H1 (cell line): ENCODE results near the gene LRRC3C. TPM values are rescaled to one million over a fixed set of nuclear protein-coding genes. Genes with fewer than 3 reads are reported as not detected.

Experiments
- polyA plus RNA-seq, 7 experiments: library from polyadenylated mRNA; depleted of rRNA in 3 of 7; stranded (reverse) in 5 of 7; unstranded in 2 of 7; fragments of >200 nt in 5 of 7; fragments of 200-250 nt in 2 of 7; gene quantifications; 1 replicate in 5 of 7; 2 replicates in 1 of 7; 4 replicates in 1 of 7; pipeline versions ENCODE4 v1.2.1 to v1.2.3, GENCODE V29; 2011 to 2013; ENCODE audit warnings: missing spikeins in 2 of 7, mixed read lengths in 2 of 7
- total RNA-seq: library from RNA; stranded (reverse); fragmentation: NEBNext Ultra II Directional; extraction: Animal tissue kit (Norgen Biotek cat#: 25700); gene quantifications from 2 replicates; pipeline ENCODE4 v1.2.1, GENCODE V29; 2021
- TF ChIP-seq, protein P1 (sequence below): fragments of 300-600 bp; sonication (generic); IDR thresholded peaks from 2 replicates; pipeline ENCODE4 v1.7.1; 2012; ENCODE audit warnings: low read length, moderate library complexity, mild to moderate bottlenecking, inconsistent platforms; ENCODE audit not compliant: insufficient replicate concordance
- TF ChIP-seq, protein P2 (sequence below): IDR thresholded peaks from 2 replicates; pipeline ENCODE4 v1.6.1; 2011; ENCODE audit warnings: low read length, improper control_type of control experiment

The LRRC3C gene
- total and polyA plus RNA-seq, 2 of the 8 experiments (the other 6 are each of a cell fraction or from before 2014, with no cell fraction given), result not detected

DNA sequence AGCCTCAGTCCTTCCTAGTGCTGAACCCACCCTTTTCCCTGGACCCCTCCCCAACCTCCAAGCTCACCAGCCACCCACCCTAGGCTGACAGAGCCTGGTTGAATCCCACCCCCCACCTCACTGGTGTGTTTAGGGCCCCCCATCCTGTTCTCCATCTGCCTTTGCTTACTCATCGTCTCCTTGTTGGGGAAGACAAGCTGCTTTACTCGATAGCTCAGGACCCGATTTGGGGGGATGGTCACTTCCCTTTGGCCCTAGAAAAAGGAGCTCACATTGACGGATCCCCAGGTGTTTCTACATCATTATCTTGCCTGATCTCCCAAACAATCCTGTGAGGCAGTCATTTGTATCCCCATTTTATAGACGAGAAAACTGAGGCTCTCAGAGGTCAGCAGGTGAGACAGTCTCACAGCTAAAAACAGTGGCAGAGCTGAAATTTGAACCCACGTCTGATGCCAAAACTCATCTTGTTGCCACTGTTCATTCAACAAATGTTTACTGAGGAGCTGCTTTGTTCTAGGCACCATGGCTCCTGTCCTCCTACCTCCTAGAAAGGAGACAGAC lies 18.7 kb upstream of the LRRC3C start (continued):
- TF ChIP-seq, protein P1, sequence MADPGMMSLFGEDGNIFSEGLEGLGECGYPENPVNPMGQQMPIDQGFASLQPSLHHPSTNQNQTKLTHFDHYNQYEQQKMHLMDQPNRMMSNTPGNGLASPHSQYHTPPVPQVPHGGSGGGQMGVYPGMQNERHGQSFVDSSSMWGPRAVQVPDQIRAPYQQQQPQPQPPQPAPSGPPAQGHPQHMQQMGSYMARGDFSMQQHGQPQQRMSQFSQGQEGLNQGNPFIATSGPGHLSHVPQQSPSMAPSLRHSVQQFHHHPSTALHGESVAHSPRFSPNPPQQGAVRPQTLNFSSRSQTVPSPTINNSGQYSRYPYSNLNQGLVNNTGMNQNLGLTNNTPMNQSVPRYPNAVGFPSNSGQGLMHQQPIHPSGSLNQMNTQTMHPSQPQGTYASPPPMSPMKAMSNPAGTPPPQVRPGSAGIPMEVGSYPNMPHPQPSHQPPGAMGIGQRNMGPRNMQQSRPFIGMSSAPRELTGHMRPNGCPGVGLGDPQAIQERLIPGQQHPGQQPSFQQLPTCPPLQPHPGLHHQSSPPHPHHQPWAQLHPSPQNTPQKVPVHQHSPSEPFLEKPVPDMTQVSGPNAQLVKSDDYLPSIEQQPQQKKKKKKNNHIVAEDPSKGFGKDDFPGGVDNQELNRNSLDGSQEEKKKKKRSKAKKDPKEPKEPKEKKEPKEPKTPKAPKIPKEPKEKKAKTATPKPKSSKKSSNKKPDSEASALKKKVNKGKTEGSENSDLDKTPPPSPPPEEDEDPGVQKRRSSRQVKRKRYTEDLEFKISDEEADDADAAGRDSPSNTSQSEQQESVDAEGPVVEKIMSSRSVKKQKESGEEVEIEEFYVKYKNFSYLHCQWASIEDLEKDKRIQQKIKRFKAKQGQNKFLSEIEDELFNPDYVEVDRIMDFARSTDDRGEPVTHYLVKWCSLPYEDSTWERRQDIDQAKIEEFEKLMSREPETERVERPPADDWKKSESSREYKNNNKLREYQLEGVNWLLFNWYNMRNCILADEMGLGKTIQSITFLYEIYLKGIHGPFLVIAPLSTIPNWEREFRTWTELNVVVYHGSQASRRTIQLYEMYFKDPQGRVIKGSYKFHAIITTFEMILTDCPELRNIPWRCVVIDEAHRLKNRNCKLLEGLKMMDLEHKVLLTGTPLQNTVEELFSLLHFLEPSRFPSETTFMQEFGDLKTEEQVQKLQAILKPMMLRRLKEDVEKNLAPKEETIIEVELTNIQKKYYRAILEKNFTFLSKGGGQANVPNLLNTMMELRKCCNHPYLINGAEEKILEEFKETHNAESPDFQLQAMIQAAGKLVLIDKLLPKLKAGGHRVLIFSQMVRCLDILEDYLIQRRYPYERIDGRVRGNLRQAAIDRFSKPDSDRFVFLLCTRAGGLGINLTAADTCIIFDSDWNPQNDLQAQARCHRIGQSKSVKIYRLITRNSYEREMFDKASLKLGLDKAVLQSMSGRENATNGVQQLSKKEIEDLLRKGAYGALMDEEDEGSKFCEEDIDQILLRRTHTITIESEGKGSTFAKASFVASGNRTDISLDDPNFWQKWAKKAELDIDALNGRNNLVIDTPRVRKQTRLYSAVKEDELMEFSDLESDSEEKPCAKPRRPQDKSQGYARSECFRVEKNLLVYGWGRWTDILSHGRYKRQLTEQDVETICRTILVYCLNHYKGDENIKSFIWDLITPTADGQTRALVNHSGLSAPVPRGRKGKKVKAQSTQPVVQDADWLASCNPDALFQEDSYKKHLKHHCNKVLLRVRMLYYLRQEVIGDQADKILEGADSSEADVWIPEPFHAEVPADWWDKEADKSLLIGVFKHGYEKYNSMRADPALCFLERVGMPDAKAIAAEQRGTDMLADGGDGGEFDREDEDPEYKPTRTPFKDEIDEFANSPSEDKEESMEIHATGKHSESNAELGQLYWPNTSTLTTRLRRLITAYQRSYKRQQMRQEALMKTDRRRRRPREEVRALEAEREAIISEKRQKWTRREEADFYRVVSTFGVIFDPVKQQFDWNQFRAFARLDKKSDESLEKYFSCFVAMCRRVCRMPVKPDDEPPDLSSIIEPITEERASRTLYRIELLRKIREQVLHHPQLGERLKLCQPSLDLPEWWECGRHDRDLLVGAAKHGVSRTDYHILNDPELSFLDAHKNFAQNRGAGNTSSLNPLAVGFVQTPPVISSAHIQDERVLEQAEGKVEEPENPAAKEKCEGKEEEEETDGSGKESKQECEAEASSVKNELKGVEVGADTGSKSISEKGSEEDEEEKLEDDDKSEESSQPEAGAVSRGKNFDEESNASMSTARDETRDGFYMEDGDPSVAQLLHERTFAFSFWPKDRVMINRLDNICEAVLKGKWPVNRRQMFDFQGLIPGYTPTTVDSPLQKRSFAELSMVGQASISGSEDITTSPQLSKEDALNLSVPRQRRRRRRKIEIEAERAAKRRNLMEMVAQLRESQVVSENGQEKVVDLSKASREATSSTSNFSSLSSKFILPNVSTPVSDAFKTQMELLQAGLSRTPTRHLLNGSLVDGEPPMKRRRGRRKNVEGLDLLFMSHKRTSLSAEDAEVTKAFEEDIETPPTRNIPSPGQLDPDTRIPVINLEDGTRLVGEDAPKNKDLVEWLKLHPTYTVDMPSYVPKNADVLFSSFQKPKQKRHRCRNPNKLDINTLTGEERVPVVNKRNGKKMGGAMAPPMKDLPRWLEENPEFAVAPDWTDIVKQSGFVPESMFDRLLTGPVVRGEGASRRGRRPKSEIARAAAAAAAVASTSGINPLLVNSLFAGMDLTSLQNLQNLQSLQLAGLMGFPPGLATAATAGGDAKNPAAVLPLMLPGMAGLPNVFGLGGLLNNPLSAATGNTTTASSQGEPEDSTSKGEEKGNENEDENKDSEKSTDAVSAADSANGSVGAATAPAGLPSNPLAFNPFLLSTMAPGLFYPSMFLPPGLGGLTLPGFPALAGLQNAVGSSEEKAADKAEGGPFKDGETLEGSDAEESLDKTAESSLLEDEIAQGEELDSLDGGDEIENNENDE, result no peak
- TF ChIP-seq, protein P2, sequence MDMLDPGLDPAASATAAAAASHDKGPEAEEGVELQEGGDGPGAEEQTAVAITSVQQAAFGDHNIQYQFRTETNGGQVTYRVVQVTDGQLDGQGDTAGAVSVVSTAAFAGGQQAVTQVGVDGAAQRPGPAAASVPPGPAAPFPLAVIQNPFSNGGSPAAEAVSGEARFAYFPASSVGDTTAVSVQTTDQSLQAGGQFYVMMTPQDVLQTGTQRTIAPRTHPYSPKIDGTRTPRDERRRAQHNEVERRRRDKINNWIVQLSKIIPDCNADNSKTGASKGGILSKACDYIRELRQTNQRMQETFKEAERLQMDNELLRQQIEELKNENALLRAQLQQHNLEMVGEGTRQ, result no peak
